Measurements from ENCODE around the gene PPP3CB. TPM values are rescaled to one million over a fixed set of nuclear protein-coding genes. Genes with fewer than 3 reads are reported as not detected.

PPP3CB gene
- total and polyA plus RNA-seq, 2 donors (not counting 1 experiment from before 2014, with no cell fraction given), result 15.9 to 51.2 TPM

DNA sequence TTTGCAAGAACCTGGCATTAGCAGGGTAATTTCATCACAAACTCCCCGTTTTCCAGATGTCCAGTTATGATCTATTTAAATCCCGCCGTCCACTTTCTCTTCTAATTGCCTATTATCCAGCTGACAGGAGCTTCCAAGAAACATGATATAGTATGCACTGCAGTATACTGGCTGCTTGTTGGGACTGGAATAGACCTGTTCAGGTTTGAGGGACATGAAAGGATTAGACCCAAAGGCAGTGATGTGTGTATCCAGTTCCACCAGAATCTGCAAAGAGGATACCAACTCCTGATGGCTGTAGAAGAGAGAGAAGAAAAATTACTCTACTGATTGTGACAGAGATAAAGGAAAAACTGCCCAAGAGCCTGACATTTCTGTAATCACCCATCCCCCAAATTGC, 71.3 kb downstream of the PPP3CB start:
- no peak overlapping the region for H3K27ac ChIP-seq (ENCODE audit: low read length in 2 of 2)
- no peak overlapping the region for H2AFZ ChIP-seq (ENCODE audit: insufficient read depth, low read depth, low read length, poor library complexity, severe bottlenecking)
- no peaks in the 10 kb centered on the region for H4K20me1 ChIP-seq (ENCODE audit: control insufficient read depth, insufficient read depth, low read length, poor library complexity, severe bottlenecking)
- intact Hi-C loops (cut with micrococcal nuclease), result no loop called here
- Mint-ChIP-seq H3K9me3 (ENCODE audit: insufficient read depth) (no peaks in the 10 kb centered on the region), H3K4me1 (peaks cover 12% of the 10 kb centered on the region), H3K27me3 (no peaks in the 10 kb centered on the region), H3K4me3 (no peak overlapping the region), H3K27ac (no peak overlapping the region)
- WGBS (ENCODE audit: insufficient coverage), result no CpG with 5 or more reads among the region's 3 CpGs
- POLR2A ChIA-PET, result no interaction called here
- CTCF ChIA-PET, result no interaction called here
- ATAC-seq (ENCODE audit: low read depth) (no peak), DNase-seq (no peak)
- H3K79me2 ChIP-seq (ENCODE audit: control insufficient read depth, insufficient read depth, low read length), result no peaks in the 10 kb centered on the region
- H3K27me3 ChIP-seq (replicated peaks in 1 of 4; ENCODE audit: control extremely low read depth in 1 of 4, control insufficient read depth in 3 of 4, insufficient read depth in 4 of 4, low read length in 3 of 4), result no peaks in the 10 kb centered on the region
- no peak overlapping the region for H3K9ac ChIP-seq (ENCODE audit: low read length)
- H3K4me1 ChIP-seq (ENCODE audit: control insufficient read depth in 2 of 2, insufficient read depth in 2 of 2, low read length in 2 of 2), result peaks cover 12 to 13% of the 10 kb centered on the region in 2 donors
- no peak for TF ChIP-seq EZH2 (IDR thresholded peaks at IDR 0.05; ENCODE audit: borderline replicate concordance, insufficient read depth, low read depth, low read length, poor library complexity, severe bottlenecking)
- TF ChIP-seq, protein P1, sequence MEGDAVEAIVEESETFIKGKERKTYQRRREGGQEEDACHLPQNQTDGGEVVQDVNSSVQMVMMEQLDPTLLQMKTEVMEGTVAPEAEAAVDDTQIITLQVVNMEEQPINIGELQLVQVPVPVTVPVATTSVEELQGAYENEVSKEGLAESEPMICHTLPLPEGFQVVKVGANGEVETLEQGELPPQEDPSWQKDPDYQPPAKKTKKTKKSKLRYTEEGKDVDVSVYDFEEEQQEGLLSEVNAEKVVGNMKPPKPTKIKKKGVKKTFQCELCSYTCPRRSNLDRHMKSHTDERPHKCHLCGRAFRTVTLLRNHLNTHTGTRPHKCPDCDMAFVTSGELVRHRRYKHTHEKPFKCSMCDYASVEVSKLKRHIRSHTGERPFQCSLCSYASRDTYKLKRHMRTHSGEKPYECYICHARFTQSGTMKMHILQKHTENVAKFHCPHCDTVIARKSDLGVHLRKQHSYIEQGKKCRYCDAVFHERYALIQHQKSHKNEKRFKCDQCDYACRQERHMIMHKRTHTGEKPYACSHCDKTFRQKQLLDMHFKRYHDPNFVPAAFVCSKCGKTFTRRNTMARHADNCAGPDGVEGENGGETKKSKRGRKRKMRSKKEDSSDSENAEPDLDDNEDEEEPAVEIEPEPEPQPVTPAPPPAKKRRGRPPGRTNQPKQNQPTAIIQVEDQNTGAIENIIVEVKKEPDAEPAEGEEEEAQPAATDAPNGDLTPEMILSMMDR (IDR thresholded peaks at IDR 0.05), result no peak
- no peaks in the 10 kb centered on the region for H3K9me3 ChIP-seq (ENCODE audit: control extremely low read depth in 1 of 3, control insufficient read depth in 2 of 3, insufficient read depth in 1 of 3, low read length in 2 of 3)
- no peak overlapping the region for H3K4me3 ChIP-seq (ENCODE audit: control extremely low read depth in 1 of 5, extremely low read depth in 1 of 5, insufficient read depth in 1 of 5, low read depth in 2 of 5, low read length in 4 of 5)
- H3K4me2 ChIP-seq (replicated peaks; ENCODE audit: low read depth, low read length, poor library complexity, severe bottlenecking), result no peak overlapping the region
- peaks cover 12 to 26% of the 10 kb centered on the region in 2 experiments for H3K36me3 ChIP-seq (replicated peaks in 1 of 2; ENCODE audit: control extremely low read depth in 1 of 2, control insufficient read depth in 1 of 2, extremely low read depth in 1 of 2, insufficient read depth in 2 of 2, low read length in 1 of 2)

DNA sequence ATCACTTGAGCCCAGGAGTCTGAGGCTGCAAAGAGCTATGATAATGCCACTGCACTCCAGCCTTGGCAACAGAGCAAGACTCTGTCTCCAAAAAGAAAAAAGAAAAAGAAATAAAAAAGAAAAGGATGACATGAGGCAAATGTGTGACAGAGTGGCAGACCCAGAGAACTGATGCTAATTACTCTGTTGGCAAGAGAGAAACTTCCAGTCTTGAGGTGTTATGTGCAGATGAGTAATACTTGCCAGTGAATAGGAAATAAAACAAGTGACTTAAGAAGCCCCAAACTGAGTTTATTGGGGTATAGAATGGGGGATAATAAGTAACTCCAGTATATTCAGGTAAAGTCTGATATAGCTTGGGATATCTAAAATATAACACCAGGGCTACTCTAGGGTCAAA, 72.5 kb downstream of the PPP3CB start:
- CTCF ChIA-PET, result no interaction called here
- Histone ChIP-seq H3K27me3 (replicated peaks in 1 of 4; ENCODE audit: control extremely low read depth in 1 of 4, control insufficient read depth in 3 of 4, insufficient read depth in 4 of 4, low read length in 3 of 4) (no peaks in the 10 kb centered on the region), H3K27ac (ENCODE audit: low read length in 2 of 2) (no peak overlapping the region), H3K9me3 (ENCODE audit: control extremely low read depth in 1 of 3, control insufficient read depth in 2 of 3, insufficient read depth in 1 of 3, low read length in 2 of 3) (no peaks in the 10 kb centered on the region), H4K20me1 (ENCODE audit: control insufficient read depth, insufficient read depth, low read length, poor library complexity, severe bottlenecking) (no peaks in the 10 kb centered on the region), H3K79me2 (ENCODE audit: control insufficient read depth, insufficient read depth, low read length) (no peaks in the 10 kb centered on the region), H3K4me3 (ENCODE audit: control extremely low read depth in 1 of 5, extremely low read depth in 1 of 5, insufficient read depth in 1 of 5, low read depth in 2 of 5, low read length in 4 of 5) (no peak overlapping the region), H2AFZ (ENCODE audit: insufficient read depth, low read depth, low read length, poor library complexity, severe bottlenecking) (no peak overlapping the region), H3K36me3 (replicated peaks in 1 of 2; ENCODE audit: control extremely low read depth in 1 of 2, control insufficient read depth in 1 of 2, extremely low read depth in 1 of 2, insufficient read depth in 2 of 2, low read length in 1 of 2) (peaks cover 12 to 26% of the 10 kb centered on the region in 2 experiments), H3K9ac (ENCODE audit: low read length) (no peak overlapping the region), H3K4me2 (replicated peaks; ENCODE audit: low read depth, low read length, poor library complexity, severe bottlenecking) (no peak overlapping the region), H3K4me1 (ENCODE audit: control insufficient read depth in 2 of 2, insufficient read depth in 2 of 2, low read length in 2 of 2) (peaks cover 12 to 13% of the 10 kb centered on the region in 2 donors)
- DNase-seq (no peak), ATAC-seq (ENCODE audit: low read depth) (no peak)
- Mint-ChIP-seq H3K9me3 (ENCODE audit: insufficient read depth) (no peaks in the 10 kb centered on the region), H3K27me3 (no peaks in the 10 kb centered on the region), H3K4me1 (peaks cover 12% of the 10 kb centered on the region), H3K4me3 (no peak overlapping the region), H3K27ac (no peak overlapping the region)
- TF ChIP-seq, protein P1 (IDR thresholded peaks at IDR 0.05), result no peak
- no peak for TF ChIP-seq EZH2 (IDR thresholded peaks at IDR 0.05; ENCODE audit: borderline replicate concordance, insufficient read depth, low read depth, low read length, poor library complexity, severe bottlenecking)
- intact Hi-C loops (cut with micrococcal nuclease), result no loop called here
- POLR2A ChIA-PET, result no interaction called here

Data from B cell (primary cell).